C1 segment of cervical spinal cord (tissue), 14 donors: ENCODE data around the gene POLRMT.

Experiments used
- DNase-seq, 14 donors: peaks; one replicate each; lab custom pipeline; 2025; lab: John Stamatoyannopoulos, UW

Gene POLRMT

GRCh38 chr19:579842-580155 is 53.5 kb downstream of the POLRMT start:
- DNase-seq = peak in 1 of 14 donors; percentile 45

GRCh38 chr19:579111-579841 is 54.1 kb downstream of the POLRMT start:
- DNase-seq = no peak

- no peak for DNase-seq
Measured at GRCh38 chr19:577439-578392, 55.6 kb downstream of the POLRMT start.

- no peak for DNase-seq
Measured at GRCh38 chr19:576768-577438, 56.4 kb downstream of the POLRMT start.

- DNase-seq = peak in 10 of 14 donors; percentile 15 to 48 (median 42)
Measured at GRCh38 chr19:575527-576506, 57.5 kb downstream of the POLRMT start.

GRCh38 chr19:574658-575526 is 58.4 kb downstream of the POLRMT start:
- DNase-seq = peak in 3 of 14 donors; percentile 31 to 50 (median 41)

- DNase-seq = no peak
Measured at GRCh38 chr19:573519-573825, 59.9 kb downstream of the POLRMT start.

GRCh38 chr19:572743-573518 is 60.4 kb downstream of the POLRMT start:
- peak in 3 of 14 donors; percentile 43 to 52 (median 50) for DNase-seq

- peak; percentile 79 to 99 (median 93) for DNase-seq
Measured at GRCh38 chr19:572140-572742, 61.1 kb downstream of the POLRMT start, which contains the start of gene BSG. TSS of gene BSG (plus strand) at chr19:572596. CDS start at chr19:572635, 39 bp downstream.

GRCh38 chr19:571566-571974 is 61.8 kb downstream of the POLRMT start:
- peak in 2 of 14 donors; percentile 36 to 45 for DNase-seq

- DNase-seq = peak in 2 of 14 donors; percentile 23 to 36
Measured at GRCh38 chr19:570937-571565, 62.3 kb downstream of the POLRMT start.

GRCh38 chr19:570251-570686 is 63.1 kb downstream of the POLRMT start:
- no peak for DNase-seq

- no peak for DNase-seq
Measured at GRCh38 chr19:567296-567900, 65.9 kb downstream of the POLRMT start.
